Lung (tissue), 12 donors: Measurements from ENCODE around the gene RHEBL1. TPM values are rescaled to one million over a fixed set of nuclear protein-coding genes. Genes with fewer than 3 reads are reported as not detected.

Source experiments
- ATAC-seq: fragments of 200-7000 bp; cut with Tn5 transposase; one replicate; pipeline ENCODE4 v1.9.1; 2020; ENCODE audit warnings: moderate number of reproducible peaks; ENCODE audit not compliant: insufficient read depth, low FRiP score
- DNase-seq, 3 donors: peaks; one replicate each; pipeline ENCODE4 v3.0.0-alpha.2; 2013 to 2017
- H3K27ac ChIP-seq, 2 donors: one replicate each; pipeline ENCODE4 v1.5.1; 2013; ENCODE audit warnings: mild to moderate bottlenecking in 2 of 2, moderate library complexity in 2 of 2, control low read depth in 1 of 2, inconsistent platforms in 1 of 2, low read depth in 1 of 2, low read length in 1 of 2
- H3K27me3 ChIP-seq, 3 donors: one replicate each; pipeline ENCODE4 v1.5.1; 2013; ENCODE audit warnings: low read length in 2 of 3; ENCODE audit not compliant: control insufficient read depth in 3 of 3, insufficient read depth in 3 of 3
- H3K36me3 ChIP-seq, 4 donors: one replicate each; pipeline ENCODE4 v1.5.1; 2013; ENCODE audit warnings: low read length in 4 of 4, mild to moderate bottlenecking in 1 of 4, moderate library complexity in 1 of 4; ENCODE audit not compliant: control insufficient read depth in 4 of 4, insufficient read depth in 4 of 4
- H3K4me1 ChIP-seq, 5 donors: one replicate each; pipeline ENCODE4 v1.5.1; 2013; ENCODE audit warnings: low read length in 5 of 5, mild to moderate bottlenecking in 2 of 5, moderate library complexity in 1 of 5; ENCODE audit not compliant: control insufficient read depth in 5 of 5, insufficient read depth in 5 of 5
- H3K4me3 ChIP-seq: one replicate; pipeline ENCODE4 v1.5.1; 2013; ENCODE audit warnings: mild to moderate bottlenecking, control low read depth, moderate library complexity
- H3K9ac ChIP-seq, 2 donors: one replicate each; pipeline ENCODE4 v1.5.1; 2013; ENCODE audit warnings: low read length in 2 of 2, control low read depth in 1 of 2; ENCODE audit not compliant: insufficient read depth in 1 of 2
- H3K9me3 ChIP-seq, 4 donors: one replicate each; pipeline ENCODE4 v1.5.1; 2013; ENCODE audit warnings: low read length in 3 of 4, mild to moderate bottlenecking in 1 of 4, moderate library complexity in 1 of 4; ENCODE audit not compliant: control insufficient read depth in 4 of 4, insufficient read depth in 3 of 4
- WGBS, 2 donors: extraction: QIAGEN DNeasy Blood & Tissue Kit; methylation state at CpG; one replicate each; pipeline ENCODE4 v1.1.7; 2013; 5-methylcytosine and 5-hydroxymethylcytosine counted together
- polyA plus RNA-seq, 2 donors: library from polyadenylated mRNA; stranded (reverse); fragments of 200-250 nt; gene quantifications; one replicate each; pipeline ENCODE4 v1.2.1, GENCODE V29; 2013
- total RNA-seq, 2 donors: library from RNA; depleted of rRNA in 1 of 2; stranded (reverse); fragments of >200 nt in 1 of 2; gene quantifications; one replicate each; pipeline ENCODE4 v1.2.1, GENCODE V29; 2014 to 2021
- TF ChIP-seq, protein P1 (sequence below): IDR thresholded peaks from 2 replicates; pipeline ENCODE4 v1.5.1; 2012; ENCODE audit warnings: mild to moderate bottlenecking; ENCODE audit errors: control extremely low read depth, extremely low read depth
- donor health status: control.
- donor health status: control.
- donor health status: Bipolar disorder and iron deficiency.
- donor health status: healthy.
- donor health status: DM: yes; HTN: yes; CAD: no.

RHEBL1 gene
- total and polyA plus RNA-seq, 4 donors, result 0.51 to 2.6 (median 2.1) TPM

- no peak for ATAC-seq
- Histone ChIP-seq H3K36me3 (peaks cover 0 to 8% (median 5%) of the 10 kb centered on the region in 4 donors), H3K4me1 (peaks cover 11 to 50% (median 20%) of the 10 kb centered on the region in 5 donors), H3K9me3 (no peaks in the 10 kb centered on the region), H3K27me3 (no peaks in the 10 kb centered on the region), H3K9ac (peak overlapping the region; percentile 56 to 82), H3K4me3 (peak overlapping the region; percentile 91), H3K27ac (peak overlapping the region; percentile 98 to 99)
- WGBS, 2 donors, result 0% methylated on average over 50 to 70 of the region's 70 CpGs
- peak in 1 of 3 donors; percentile 19 for DNase-seq
- TF ChIP-seq, protein P1, sequence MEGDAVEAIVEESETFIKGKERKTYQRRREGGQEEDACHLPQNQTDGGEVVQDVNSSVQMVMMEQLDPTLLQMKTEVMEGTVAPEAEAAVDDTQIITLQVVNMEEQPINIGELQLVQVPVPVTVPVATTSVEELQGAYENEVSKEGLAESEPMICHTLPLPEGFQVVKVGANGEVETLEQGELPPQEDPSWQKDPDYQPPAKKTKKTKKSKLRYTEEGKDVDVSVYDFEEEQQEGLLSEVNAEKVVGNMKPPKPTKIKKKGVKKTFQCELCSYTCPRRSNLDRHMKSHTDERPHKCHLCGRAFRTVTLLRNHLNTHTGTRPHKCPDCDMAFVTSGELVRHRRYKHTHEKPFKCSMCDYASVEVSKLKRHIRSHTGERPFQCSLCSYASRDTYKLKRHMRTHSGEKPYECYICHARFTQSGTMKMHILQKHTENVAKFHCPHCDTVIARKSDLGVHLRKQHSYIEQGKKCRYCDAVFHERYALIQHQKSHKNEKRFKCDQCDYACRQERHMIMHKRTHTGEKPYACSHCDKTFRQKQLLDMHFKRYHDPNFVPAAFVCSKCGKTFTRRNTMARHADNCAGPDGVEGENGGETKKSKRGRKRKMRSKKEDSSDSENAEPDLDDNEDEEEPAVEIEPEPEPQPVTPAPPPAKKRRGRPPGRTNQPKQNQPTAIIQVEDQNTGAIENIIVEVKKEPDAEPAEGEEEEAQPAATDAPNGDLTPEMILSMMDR, result no peak
Observed at GRCh38 chr12:49059299-49060171, 10.2 kb downstream of the RHEBL1 start.

DNA sequence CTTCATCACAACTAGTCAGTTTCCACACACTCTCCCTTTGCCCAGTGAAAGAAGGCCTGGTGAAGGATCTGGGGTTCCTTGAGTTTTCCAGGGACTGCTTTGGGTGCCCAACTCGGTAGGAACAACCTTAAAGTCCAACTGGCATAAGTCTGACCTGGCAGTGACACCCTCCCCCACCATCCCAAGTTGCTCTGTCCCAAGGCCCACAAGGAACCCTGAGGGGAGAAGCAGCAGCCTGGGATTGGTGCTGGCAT, 10.8 kb downstream of the RHEBL1 start:
- TF ChIP-seq, protein P1, result no peak
- H3K27ac ChIP-seq, result peak overlapping the region in 1 of 2 donors; percentile 98
- H3K4me1 ChIP-seq, result peaks cover 11 to 50% (median 20%) of the 10 kb centered on the region in 5 donors
- H3K9ac ChIP-seq, result peak overlapping the region; percentile 56 to 82
- no peak for DNase-seq
- H3K27me3 ChIP-seq, result no peaks in the 10 kb centered on the region
- H3K4me3 ChIP-seq, result peak overlapping the region; percentile 91
- ATAC-seq, result no peak
- no peaks in the 10 kb centered on the region for H3K9me3 ChIP-seq
- peaks cover 0 to 9% (median 7%) of the 10 kb centered on the region in 4 donors for H3K36me3 ChIP-seq
- 0% methylated on average over 1 of the region's 1 CpG for WGBS, 2 donors

DNA sequence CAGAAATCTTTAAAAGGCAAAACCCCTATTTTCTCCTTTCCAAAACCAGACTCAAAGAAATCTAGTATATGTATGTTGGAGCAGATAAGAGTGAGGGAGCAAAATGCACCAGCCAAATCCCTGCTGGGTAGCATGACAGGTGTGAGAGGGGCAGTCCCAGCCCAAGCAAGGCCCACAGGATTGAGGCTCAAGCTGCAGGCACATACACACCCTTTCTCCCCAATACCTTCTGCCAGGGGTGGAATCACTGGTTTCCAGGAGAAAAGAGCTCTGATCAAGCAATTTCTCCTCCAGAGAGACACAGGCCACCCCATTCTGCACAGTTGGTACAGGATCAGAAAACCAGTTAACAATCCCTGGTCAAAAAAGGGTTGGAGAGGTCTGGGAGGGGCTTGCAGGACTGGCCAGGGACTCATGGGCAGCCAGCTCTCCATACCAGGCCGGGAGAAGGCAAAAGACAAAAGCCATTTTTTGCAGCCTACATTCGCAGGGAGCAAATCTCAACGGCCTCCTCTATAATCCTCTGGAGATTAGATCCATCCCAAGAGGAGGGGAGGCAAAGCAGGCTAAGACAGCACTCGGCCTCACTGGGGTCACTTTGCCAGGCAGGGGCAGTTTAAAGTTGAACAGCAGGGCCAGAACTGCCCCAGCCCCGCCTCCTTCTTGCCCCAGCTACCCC, 11.3 kb downstream of the RHEBL1 start:
- peaks cover 11 to 50% (median 20%) of the 10 kb centered on the region in 5 donors for H3K4me1 ChIP-seq
- DNase-seq (no peak), ATAC-seq (no peak)
- WGBS, 2 donors, result 6 to 7% methylated on average over 5 of the region's 5 CpGs
- H3K4me3 ChIP-seq, result peak overlapping the region; percentile 91
- H3K9me3 ChIP-seq, result no peaks in the 10 kb centered on the region
- peaks cover 0 to 13% (median 7%) of the 10 kb centered on the region in 4 donors for H3K36me3 ChIP-seq
- TF ChIP-seq, protein P1, result no peak
- H3K9ac ChIP-seq, result peak overlapping the region; percentile 56 to 82
- H3K27ac ChIP-seq, result peak overlapping the region in 1 of 2 donors; percentile 98
- no peaks in the 10 kb centered on the region for H3K27me3 ChIP-seq
